ENCODE data around the gene ZNF326. TPM values are rescaled to one million over a fixed set of nuclear protein-coding genes. Genes with fewer than 3 reads are reported as not detected.

ZNF326 gene
- total RNA-seq, 1 experiment from 2014 or later, result 19.3 TPM

DNA sequence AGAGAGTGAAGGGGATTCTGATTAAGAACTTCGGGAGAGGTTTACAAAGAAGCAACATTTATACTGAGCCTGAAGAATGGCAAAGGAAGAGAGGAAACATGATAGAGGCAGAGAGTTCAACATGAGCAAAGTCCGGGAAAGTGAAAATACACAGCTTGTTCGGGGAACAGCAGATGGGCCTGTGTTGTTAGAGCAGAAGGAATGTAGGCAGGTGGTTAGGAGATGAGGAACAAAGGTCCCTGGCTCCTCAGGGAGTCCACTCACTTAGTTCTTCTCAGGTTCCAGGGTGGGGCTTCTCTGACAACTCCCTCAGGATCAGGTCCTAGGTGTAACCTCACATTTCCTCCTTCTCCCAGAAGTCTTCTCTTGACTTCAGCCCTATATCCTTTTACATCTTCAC lies 5.1 kb upstream of the ZNF326 start:
- Histone ChIP-seq H3K9me2 (ENCODE audit: insufficient read depth) (no peaks in the 10 kb centered on the region), H2AFZ (ENCODE audit: low read depth, low read length, poor library complexity, severe bottlenecking) (no peak overlapping the region), H3K4me3 (replicated peaks in 1 of 2; ENCODE audit: low read depth in 1 of 2, low read length in 2 of 2) (no peak overlapping the region), H3K4me2 (ENCODE audit: low read length) (no peak overlapping the region), H3K9ac (ENCODE audit: low read length) (no peak overlapping the region), H3K9me3 (ENCODE audit: control insufficient read depth in 1 of 2, insufficient read depth in 1 of 2, low read depth in 1 of 2, low read length in 2 of 2) (no peaks in the 10 kb centered on the region), H3K4me1 (ENCODE audit: control insufficient read depth in 1 of 2, insufficient read depth in 2 of 2, low read length in 2 of 2) (peaks cover 0 to 32% of the 10 kb centered on the region in 2 experiments; a peak in 3 of 4 replicates), H3K79me2 (ENCODE audit: insufficient read depth, low read length) (no peaks in the 10 kb centered on the region), H3K27me3 (ENCODE audit: insufficient read depth, low read length) (no peaks in the 10 kb centered on the region), H3K27ac (ENCODE audit: low read depth, low read length) (no peak overlapping the region), H3K36me3 (ENCODE audit: control insufficient read depth in 1 of 2, insufficient read depth in 2 of 2, low read length in 2 of 2) (no peaks in the 10 kb centered on the region), H4K20me1 (ENCODE audit: insufficient read depth) (no peaks in the 10 kb centered on the region)
- CTCF ChIA-PET, result interaction anchor here (1.1 to 1.2 kb wide), 2 partner anchors 146 to 185 kb away, joined by 3 read pairs; no protein-coding TSS in a partner anchor
- POLR2A ChIA-PET, result no interaction called here
- TF ChIP-seq, protein P1, sequence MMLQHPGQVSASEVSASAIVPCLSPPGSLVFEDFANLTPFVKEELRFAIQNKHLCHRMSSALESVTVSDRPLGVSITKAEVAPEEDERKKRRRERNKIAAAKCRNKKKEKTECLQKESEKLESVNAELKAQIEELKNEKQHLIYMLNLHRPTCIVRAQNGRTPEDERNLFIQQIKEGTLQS (IDR thresholded peaks at IDR 0.05), result no peak
- no peak for TF ChIP-seq SP1 (IDR thresholded peaks at IDR 0.05; ENCODE audit: low read depth)
- TF ChIP-seq ZFX (IDR thresholded peaks at IDR 0.05), result no peak
- no peak for TF ChIP-seq ZNF274 (IDR thresholded peaks at IDR 0.05; ENCODE audit: low read depth, low read length)
- TF ChIP-seq EGR1 (IDR thresholded peaks at IDR 0.05; ENCODE audit: low read depth), result no peak
- no peak for TF ChIP-seq POLR2A (IDR thresholded peaks at IDR 0.05; ENCODE audit: borderline replicate concordance, extremely low read depth, insufficient read depth, insufficient read length)
- intact Hi-C loops (cut with micrococcal nuclease), result loop anchor here (5.0 to 10.0 kb wide), 3 partner anchors 355 to 507 kb away; partner anchors contain the start of genes LRRC8B and LRRC8C
- no TSS peak for BruUV-seq (replicated peaks)
- ATAC-seq (no peak), DNase-seq (ENCODE audit: low read depth, low spot score) (no peak)
- RAD21 ChIA-PET (ENCODE audit: low non-redundant PET in 1 of 2, low total read pairs in 2 of 2, uncharacterized antibody in 2 of 2, unreplicated experiment in 2 of 2), result no interaction called here

DNA sequence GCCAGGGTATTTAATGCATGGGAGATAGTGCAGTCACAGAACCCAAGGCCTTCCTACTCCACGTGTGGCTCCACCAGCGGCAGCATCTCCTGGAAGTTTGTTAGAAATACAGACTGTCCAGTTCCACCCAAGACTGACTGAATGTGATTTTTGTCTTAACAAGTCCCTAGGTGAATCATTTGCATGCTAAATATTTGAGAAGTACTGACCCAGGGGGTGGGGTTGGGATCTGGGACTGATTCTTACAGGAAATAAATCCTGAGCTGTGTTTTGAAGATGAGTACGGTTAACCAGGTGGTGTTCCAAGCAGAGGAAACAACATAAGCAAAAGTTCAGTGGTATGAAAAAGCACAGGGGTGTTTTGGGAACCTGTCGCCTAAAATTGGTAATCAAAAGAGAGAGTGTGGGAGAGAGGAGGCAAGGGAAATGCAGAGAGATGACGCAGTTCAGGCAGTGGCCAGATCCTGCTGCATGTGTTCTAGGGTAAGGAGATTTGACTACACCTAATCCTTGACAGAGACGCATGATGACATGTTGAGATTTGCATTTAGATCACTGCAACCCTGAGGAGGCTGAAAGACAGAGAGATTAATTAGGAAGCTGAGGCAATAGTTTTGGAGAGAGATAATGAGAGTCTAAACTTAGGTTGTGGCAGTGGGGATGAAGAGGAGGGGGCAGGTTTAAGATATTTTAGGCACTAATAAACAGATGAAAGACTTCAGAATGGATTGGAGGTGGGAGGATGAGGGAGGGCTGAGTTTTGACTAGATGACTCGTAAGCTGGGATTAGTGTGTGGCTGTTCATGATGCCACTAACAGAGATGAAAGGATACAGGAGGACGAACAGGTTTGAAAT lies 3.7 kb upstream of the ZNF326 start:
- H3K36me3 ChIP-seq (ENCODE audit: control insufficient read depth in 1 of 2, insufficient read depth in 2 of 2, low read length in 2 of 2), result no peaks in the 10 kb centered on the region
- no peak overlapping the region for H2AFZ ChIP-seq (ENCODE audit: low read depth, low read length, poor library complexity, severe bottlenecking)
- intact Hi-C loops (cut with micrococcal nuclease), result loop anchor here (10.0 kb wide), 2 partner anchors 356 to 466 kb away; partner anchors contain the start of genes LRRC8B and LRRC8C
- H3K27me3 ChIP-seq (ENCODE audit: insufficient read depth, low read length), result no peaks in the 10 kb centered on the region
- DNase-seq (ENCODE audit: low read depth, low spot score) (no peak), ATAC-seq (no peak)
- no peak overlapping the region for H3K4me3 ChIP-seq (replicated peaks in 1 of 2; ENCODE audit: low read depth in 1 of 2, low read length in 2 of 2)
- H3K9me3 ChIP-seq (ENCODE audit: control insufficient read depth in 1 of 2, insufficient read depth in 1 of 2, low read depth in 1 of 2, low read length in 2 of 2), result no peaks in the 10 kb centered on the region
- no peaks in the 10 kb centered on the region for H4K20me1 ChIP-seq (ENCODE audit: insufficient read depth)
- peaks cover 12% of the 10 kb centered on the region for H3K79me2 ChIP-seq (ENCODE audit: insufficient read depth, low read length)
- ChIA-PET CTCF (no interaction called here), POLR2A (no interaction called here), RAD21 (ENCODE audit: low non-redundant PET in 1 of 2, low total read pairs in 2 of 2, uncharacterized antibody in 2 of 2, unreplicated experiment in 2 of 2) (no interaction called here)
- H3K9ac ChIP-seq (ENCODE audit: low read length), result no peak overlapping the region
- H3K4me2 ChIP-seq (ENCODE audit: low read length), result peak overlapping the region; percentile 13
- no TSS peak for BruUV-seq (replicated peaks)
- no peak overlapping the region for H3K27ac ChIP-seq (ENCODE audit: low read depth, low read length)
- peaks cover 2 to 37% of the 10 kb centered on the region in 2 experiments; a peak in 3 of 4 replicates for H3K4me1 ChIP-seq (ENCODE audit: control insufficient read depth in 1 of 2, insufficient read depth in 2 of 2, low read length in 2 of 2)
- H3K9me2 ChIP-seq (ENCODE audit: insufficient read depth), result no peaks in the 10 kb centered on the region
- TF ChIP-seq POLR2A (IDR thresholded peaks at IDR 0.05; ENCODE audit: borderline replicate concordance, extremely low read depth, insufficient read depth, insufficient read length), result no peak
- TF ChIP-seq, protein P2, sequence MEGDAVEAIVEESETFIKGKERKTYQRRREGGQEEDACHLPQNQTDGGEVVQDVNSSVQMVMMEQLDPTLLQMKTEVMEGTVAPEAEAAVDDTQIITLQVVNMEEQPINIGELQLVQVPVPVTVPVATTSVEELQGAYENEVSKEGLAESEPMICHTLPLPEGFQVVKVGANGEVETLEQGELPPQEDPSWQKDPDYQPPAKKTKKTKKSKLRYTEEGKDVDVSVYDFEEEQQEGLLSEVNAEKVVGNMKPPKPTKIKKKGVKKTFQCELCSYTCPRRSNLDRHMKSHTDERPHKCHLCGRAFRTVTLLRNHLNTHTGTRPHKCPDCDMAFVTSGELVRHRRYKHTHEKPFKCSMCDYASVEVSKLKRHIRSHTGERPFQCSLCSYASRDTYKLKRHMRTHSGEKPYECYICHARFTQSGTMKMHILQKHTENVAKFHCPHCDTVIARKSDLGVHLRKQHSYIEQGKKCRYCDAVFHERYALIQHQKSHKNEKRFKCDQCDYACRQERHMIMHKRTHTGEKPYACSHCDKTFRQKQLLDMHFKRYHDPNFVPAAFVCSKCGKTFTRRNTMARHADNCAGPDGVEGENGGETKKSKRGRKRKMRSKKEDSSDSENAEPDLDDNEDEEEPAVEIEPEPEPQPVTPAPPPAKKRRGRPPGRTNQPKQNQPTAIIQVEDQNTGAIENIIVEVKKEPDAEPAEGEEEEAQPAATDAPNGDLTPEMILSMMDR (IDR thresholded peaks at IDR 0.05 in 2 of 3, conservative IDR thresholded peaks at IDR 0.05 in 1 of 3; ENCODE audit: borderline replicate concordance in 1 of 3, insufficient read depth in 1 of 3, low read depth in 2 of 3, low read length in 2 of 3), result no peak
- TF ChIP-seq, protein P1 (IDR thresholded peaks at IDR 0.05), result no peak
- TF ChIP-seq TCF7L2 (IDR thresholded peaks at IDR 0.05; ENCODE audit: borderline replicate concordance, extremely low read depth, insufficient read depth, insufficient read length), result no peak
- TF ChIP-seq EGR1 (IDR thresholded peaks at IDR 0.05; ENCODE audit: low read depth), result no peak
- TF ChIP-seq, protein P3, sequence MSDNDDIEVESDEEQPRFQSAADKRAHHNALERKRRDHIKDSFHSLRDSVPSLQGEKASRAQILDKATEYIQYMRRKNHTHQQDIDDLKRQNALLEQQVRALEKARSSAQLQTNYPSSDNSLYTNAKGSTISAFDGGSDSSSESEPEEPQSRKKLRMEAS (IDR thresholded peaks at IDR 0.05), result no peak
- no peak for TF ChIP-seq CBX3 (IDR thresholded peaks at IDR 0.05; ENCODE audit: low read depth)
- TF ChIP-seq, protein P4, sequence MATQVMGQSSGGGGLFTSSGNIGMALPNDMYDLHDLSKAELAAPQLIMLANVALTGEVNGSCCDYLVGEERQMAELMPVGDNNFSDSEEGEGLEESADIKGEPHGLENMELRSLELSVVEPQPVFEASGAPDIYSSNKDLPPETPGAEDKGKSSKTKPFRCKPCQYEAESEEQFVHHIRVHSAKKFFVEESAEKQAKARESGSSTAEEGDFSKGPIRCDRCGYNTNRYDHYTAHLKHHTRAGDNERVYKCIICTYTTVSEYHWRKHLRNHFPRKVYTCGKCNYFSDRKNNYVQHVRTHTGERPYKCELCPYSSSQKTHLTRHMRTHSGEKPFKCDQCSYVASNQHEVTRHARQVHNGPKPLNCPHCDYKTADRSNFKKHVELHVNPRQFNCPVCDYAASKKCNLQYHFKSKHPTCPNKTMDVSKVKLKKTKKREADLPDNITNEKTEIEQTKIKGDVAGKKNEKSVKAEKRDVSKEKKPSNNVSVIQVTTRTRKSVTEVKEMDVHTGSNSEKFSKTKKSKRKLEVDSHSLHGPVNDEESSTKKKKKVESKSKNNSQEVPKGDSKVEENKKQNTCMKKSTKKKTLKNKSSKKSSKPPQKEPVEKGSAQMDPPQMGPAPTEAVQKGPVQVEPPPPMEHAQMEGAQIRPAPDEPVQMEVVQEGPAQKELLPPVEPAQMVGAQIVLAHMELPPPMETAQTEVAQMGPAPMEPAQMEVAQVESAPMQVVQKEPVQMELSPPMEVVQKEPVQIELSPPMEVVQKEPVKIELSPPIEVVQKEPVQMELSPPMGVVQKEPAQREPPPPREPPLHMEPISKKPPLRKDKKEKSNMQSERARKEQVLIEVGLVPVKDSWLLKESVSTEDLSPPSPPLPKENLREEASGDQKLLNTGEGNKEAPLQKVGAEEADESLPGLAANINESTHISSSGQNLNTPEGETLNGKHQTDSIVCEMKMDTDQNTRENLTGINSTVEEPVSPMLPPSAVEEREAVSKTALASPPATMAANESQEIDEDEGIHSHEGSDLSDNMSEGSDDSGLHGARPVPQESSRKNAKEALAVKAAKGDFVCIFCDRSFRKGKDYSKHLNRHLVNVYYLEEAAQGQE (IDR thresholded peaks at IDR 0.05; ENCODE audit: low read depth), result no peak
- TF ChIP-seq ZFX (IDR thresholded peaks at IDR 0.05), result no peak

All from HCT116 (cell line).